PC-3 (cell line): ENCODE data around the gene ZSCAN2.

Source experiments
- CTCF ChIP-seq: fragments of 300-600 bp; sonication (generic); conservative IDR thresholded peaks from 2 replicates; pipeline ENCODE4 v1.5.1; 2017; ENCODE audit warnings: antibody characterized with exemption, low read depth, mild to moderate bottlenecking, low read length
- EZH2 ChIP-seq: fragments of 300-600 bp; sonication (generic); IDR thresholded peaks from one replicate; pipeline ENCODE4 v1.6.1; 2017; ENCODE audit warnings: antibody characterized with exemption, mild to moderate bottlenecking, low read length; ENCODE audit not compliant: unreplicated experiment
- EZH2phosphoT487 ChIP-seq: fragments of 300-600 bp; sonication (generic); IDR thresholded peaks from 2 replicates; pipeline ENCODE4 v1.6.1; 2018; ENCODE audit warnings: mild to moderate bottlenecking, antibody characterized with exemption, low read length, borderline replicate concordance

- TF ChIP-seq CTCF (no peak), EZH2phosphoT487 (no peak), EZH2 (no peak)
Observed at GRCh38 chr15:84608707-84609284, 8.0 kb downstream of the ZSCAN2 start.
